NT2/D1 (cell line): ENCODE measurements around the gene LTBP2.
A peak's percentile ranks its signal among the peaks of the same experiment; 100 is the strongest.

Experiments
- DNase-seq: peaks from one replicate; pipeline ENCODE4 v3.0.0-alpha.2; 2011; ENCODE audit warnings: low read depth, low spot score
- H3K27me3 ChIP-seq: 2 replicates; pipeline ENCODE4 v1.6.0; 2011; ENCODE audit warnings: mild to moderate bottlenecking; ENCODE audit not compliant: insufficient read length, insufficient read depth
- H3K36me3 ChIP-seq: 2 replicates; pipeline ENCODE4 v1.6.1; 2011; ENCODE audit warnings: mild to moderate bottlenecking, low read length, mixed read lengths; ENCODE audit not compliant: insufficient read depth, insufficient read length
- H3K4me1 ChIP-seq: 2 replicates; pipeline ENCODE4 v1.5.1; 2011; ENCODE audit not compliant: insufficient read depth, insufficient read length
- H3K4me3 ChIP-seq: 2 replicates; pipeline ENCODE4 v1.5.1; 2011; ENCODE audit warnings: low read depth; ENCODE audit not compliant: insufficient read length
- H3K9ac ChIP-seq: 2 replicates; pipeline ENCODE4 v1.6.0; 2011; ENCODE audit warnings: low read depth; ENCODE audit not compliant: insufficient read length
- H3K9me3 ChIP-seq: 2 replicates; pipeline ENCODE4 v1.5.1; 2011; ENCODE audit warnings: mild to moderate bottlenecking, low read length; ENCODE audit not compliant: insufficient read depth
- SUZ12 ChIP-seq: IDR thresholded peaks from 2 replicates; pipeline ENCODE4 v1.6.1; 2011; ENCODE audit not compliant: insufficient read length, insufficient read depth; ENCODE audit errors: extremely low read depth
- YY1 ChIP-seq: IDR thresholded peaks from 2 replicates; pipeline ENCODE4 v1.6.1; 2011; ENCODE audit not compliant: insufficient read length, insufficient read depth
- ZNF274 ChIP-seq: IDR thresholded peaks from 2 replicates; pipeline ENCODE4 v1.6.1; 2011; ENCODE audit warnings: mild to moderate bottlenecking, low read depth, low read length

The LTBP2 gene

DNA sequence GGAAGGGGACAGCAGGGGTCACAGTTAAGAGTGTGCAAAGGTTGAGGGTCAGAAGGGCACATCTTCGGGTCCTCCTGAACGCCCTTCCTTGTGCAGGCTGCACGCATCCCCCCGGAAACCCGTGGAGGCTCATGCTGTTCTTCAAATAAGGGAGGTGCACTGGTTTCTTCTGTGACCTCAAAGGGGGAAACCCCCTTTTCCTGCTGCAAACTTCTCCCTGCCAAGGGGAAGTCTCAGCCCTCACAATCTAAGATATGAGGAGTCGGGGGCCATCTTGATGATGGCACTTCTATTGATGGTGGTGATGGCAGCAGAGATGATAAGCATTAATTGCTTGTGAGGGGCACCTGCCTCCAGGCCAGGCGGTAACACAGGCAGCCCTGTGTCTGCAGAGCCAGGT, 78.5 kb downstream of the LTBP2 start:
- no peaks in the 10 kb centered on the region for H3K9me3 ChIP-seq
- no peak overlapping the region for H3K9ac ChIP-seq
- no peaks in the 10 kb centered on the region for H3K4me1 ChIP-seq
- no peak for DNase-seq
- no peaks in the 10 kb centered on the region for H3K27me3 ChIP-seq
- H3K36me3 ChIP-seq, result no peaks in the 10 kb centered on the region
- no peak overlapping the region for H3K4me3 ChIP-seq
- TF ChIP-seq ZNF274 (no peak), YY1 (no peak), SUZ12 (no peak)

DNA sequence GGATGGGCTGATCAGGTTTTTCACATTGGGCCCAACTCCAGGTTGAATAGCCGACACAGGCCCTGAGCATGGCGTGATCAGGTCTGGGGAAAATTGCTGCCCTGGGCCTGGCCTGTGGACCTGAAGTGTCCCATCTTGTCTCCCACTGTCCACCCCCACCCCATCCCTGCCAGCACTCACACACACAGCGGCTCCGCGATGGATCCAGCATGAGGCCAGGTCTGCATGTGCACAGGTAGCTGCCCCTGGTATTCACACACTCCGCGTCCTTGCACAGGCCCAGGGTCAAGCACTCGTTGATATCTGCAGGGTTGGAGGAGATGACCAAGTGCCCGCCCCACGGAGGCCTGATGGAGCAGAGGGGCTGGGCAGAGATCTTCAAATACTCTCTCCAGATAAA, 79.8 kb downstream of the LTBP2 start:
- H3K36me3 ChIP-seq, result no peaks in the 10 kb centered on the region
- H3K9me3 ChIP-seq, result no peaks in the 10 kb centered on the region
- no peak for TF ChIP-seq ZNF274
- no peak for TF ChIP-seq SUZ12
- no peak for TF ChIP-seq YY1
- no peak overlapping the region for H3K4me3 ChIP-seq
- H3K9ac ChIP-seq, result no peak overlapping the region
- peaks cover 2% of the 10 kb centered on the region for H3K4me1 ChIP-seq
- DNase-seq, result no peak
- no peaks in the 10 kb centered on the region for H3K27me3 ChIP-seq

DNA sequence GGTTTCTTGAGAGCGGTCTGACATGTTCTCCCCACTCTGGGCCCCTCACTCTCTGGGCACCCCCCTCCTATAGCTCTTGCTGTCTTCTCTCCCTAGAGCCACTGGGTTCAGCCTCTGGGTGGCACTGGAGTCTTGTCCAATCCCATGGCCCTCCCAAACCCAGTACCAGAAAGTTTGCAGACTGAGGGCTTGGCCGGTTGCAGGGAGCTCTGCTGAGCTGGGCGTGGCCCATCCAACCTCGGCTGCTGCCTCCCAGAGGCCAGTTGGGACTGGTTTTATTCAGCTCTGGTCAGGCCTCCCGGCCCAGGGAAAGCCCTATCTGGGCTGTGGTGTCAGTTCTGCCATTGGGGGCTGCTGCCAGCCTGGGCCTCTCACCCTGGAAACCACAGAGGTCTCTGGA, 80.6 kb downstream of the LTBP2 start:
- H3K9ac ChIP-seq, result no peak overlapping the region
- peaks cover 3% of the 10 kb centered on the region for H3K4me1 ChIP-seq
- no peak overlapping the region for H3K4me3 ChIP-seq
- peak; percentile 16 for DNase-seq
- no peaks in the 10 kb centered on the region for H3K9me3 ChIP-seq
- H3K36me3 ChIP-seq, result no peaks in the 10 kb centered on the region
- TF ChIP-seq YY1, result no peak
- no peak for TF ChIP-seq SUZ12
- TF ChIP-seq ZNF274, result no peak
- H3K27me3 ChIP-seq, result no peaks in the 10 kb centered on the region

DNA sequence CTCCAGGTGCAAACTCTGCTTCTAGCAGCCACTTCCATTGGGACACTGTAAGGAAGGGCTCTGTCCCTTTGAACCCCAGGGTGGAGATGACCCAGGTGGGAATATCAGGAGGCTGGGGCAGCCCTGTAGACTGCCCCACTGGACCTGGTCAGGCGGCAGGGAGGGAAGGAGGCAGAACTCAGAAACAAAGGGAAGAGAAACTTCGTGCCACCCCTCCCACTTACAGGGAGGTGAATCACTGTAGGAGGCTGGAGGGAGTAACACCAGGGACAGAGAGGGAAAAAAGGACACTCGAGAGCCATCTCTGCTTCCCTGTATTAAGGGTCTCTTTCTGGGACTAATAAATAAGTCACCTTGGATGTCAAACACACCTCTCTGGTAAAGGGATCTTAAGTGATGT, 81.0 kb downstream of the LTBP2 start:
- H3K36me3 ChIP-seq, result no peaks in the 10 kb centered on the region
- DNase-seq, result no peak
- H3K9me3 ChIP-seq, result no peaks in the 10 kb centered on the region
- peaks cover 3% of the 10 kb centered on the region for H3K4me1 ChIP-seq
- no peak overlapping the region for H3K9ac ChIP-seq
- TF ChIP-seq ZNF274, result no peak
- TF ChIP-seq SUZ12, result no peak
- no peak for TF ChIP-seq YY1
- no peaks in the 10 kb centered on the region for H3K27me3 ChIP-seq
- H3K4me3 ChIP-seq, result no peak overlapping the region

DNA sequence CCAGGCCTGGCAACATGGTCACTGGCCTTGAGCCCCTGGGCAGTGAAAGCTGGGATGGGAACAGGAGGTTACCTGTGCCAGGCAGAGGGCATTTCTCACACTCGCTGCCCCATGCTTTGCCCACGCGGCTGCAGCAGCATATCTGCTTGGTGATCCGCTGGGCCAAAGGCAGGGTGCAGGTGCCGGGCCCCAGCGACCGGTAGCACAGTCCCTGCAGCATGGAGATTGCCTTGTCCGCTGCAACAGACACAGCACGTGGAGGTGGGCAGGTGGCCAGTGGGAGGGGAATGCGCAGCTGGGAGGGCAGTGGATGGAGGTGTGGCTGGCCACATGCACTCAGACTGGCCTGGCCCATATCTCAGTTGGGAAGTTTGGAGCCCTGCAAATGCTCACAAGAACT, 83.2 kb downstream of the LTBP2 start:
- no peak for DNase-seq
- no peaks in the 10 kb centered on the region for H3K9me3 ChIP-seq
- H3K27me3 ChIP-seq, result no peaks in the 10 kb centered on the region
- H3K36me3 ChIP-seq, result no peaks in the 10 kb centered on the region
- no peak overlapping the region for H3K9ac ChIP-seq
- no peak overlapping the region for H3K4me3 ChIP-seq
- H3K4me1 ChIP-seq, result peaks cover 5% of the 10 kb centered on the region
- TF ChIP-seq ZNF274 (no peak), SUZ12 (no peak)

DNA sequence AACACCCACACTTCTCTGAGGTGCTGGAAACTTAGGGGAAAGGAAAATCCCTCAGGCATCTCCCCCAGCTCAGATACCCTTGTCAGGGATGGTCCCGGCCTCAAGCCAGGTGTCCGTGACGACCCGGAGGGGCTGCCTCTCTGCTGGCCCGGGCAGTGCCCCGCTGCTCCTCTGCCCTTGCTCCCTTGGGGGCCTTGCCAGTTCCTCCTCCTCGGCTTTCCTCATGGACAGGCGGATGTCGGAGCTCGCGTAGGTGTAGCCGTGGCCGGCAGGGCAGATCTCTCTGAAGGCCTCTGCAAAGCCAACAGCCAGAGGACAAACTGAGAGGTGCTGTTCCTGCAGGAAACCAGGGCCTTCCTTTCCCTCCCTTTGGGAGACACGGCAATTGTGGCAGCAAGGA, 83.6 kb downstream of the LTBP2 start:
- Histone ChIP-seq H3K9ac (no peak overlapping the region), H3K9me3 (no peaks in the 10 kb centered on the region), H3K27me3 (no peaks in the 10 kb centered on the region), H3K4me3 (no peak overlapping the region), H3K36me3 (no peaks in the 10 kb centered on the region), H3K4me1 (peaks cover 5% of the 10 kb centered on the region)
- TF ChIP-seq YY1 (no peak), SUZ12 (no peak)
- DNase-seq, result no peak

DNA sequence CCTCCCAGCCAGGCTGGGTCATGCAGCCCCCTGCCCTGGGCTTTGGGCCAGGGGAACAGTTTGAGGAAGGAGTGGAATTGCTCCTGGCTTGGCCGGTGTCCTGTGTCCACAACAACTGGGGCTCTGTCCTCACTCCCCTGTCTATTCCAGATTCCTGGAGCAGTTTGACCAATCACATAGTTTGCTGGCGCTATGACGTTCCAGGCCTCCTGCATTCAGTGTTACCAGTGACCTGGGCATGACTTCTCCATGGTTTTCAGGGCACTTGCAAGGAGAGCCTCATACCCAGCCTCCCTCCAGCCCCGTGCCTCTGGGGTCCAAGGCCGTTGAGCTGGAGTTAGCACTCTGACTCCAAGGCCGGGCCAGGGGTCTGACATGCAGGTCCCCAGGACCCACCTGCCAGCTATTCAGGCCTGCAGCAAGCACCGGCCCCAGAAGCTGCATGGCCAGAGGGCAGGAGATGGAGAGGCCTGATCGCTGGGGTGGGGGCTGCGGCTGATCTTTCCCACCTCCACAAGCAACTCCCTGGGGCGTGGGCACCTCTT, 84.2 kb downstream of the LTBP2 start:
- no peak for DNase-seq
- TF ChIP-seq SUZ12 (no peak), YY1 (no peak), ZNF274 (no peak)
- H3K9me3 ChIP-seq, result no peaks in the 10 kb centered on the region
- no peak overlapping the region for H3K9ac ChIP-seq
- no peaks in the 10 kb centered on the region for H3K36me3 ChIP-seq
- H3K4me1 ChIP-seq, result peaks cover 5% of the 10 kb centered on the region
- no peak overlapping the region for H3K4me3 ChIP-seq
- H3K27me3 ChIP-seq, result no peaks in the 10 kb centered on the region
